ENCODE results near the gene DACH2. TPM values are rescaled to one million over a fixed set of nuclear protein-coding genes. Genes with fewer than 3 reads are reported as not detected.
"Not testable (repeated sequence)": the region's sequence is repeated elsewhere in the genome, so short reads cannot be mapped to it uniquely, and the experiment has no call there.

The DACH2 gene
- polyA plus RNA-seq, 1 donor (not counting 4 experiments of a cell fraction or from before 2014, with no cell fraction given): not detected

GRCh38 chrX:86178906-86179305 is 30.7 kb downstream of the DACH2 start:
- FAIRE-seq (no peak), DNase-seq (ENCODE audit: low read depth, low spot score) (no peak)
- no peaks in the 10 kb centered on the region for H3K79me2 ChIP-seq (ENCODE audit: control insufficient read depth, insufficient read depth, low read length)
- H3K36me3 ChIP-seq (ENCODE audit: control insufficient read depth in 2 of 2, extremely low read depth in 1 of 2, insufficient read depth in 2 of 2, low read length in 2 of 2): no peaks in the 10 kb centered on the region
- H3K9ac ChIP-seq (ENCODE audit: control insufficient read depth, extremely low read depth, insufficient read depth, low read length): no peak overlapping the region
- H3K27ac ChIP-seq (ENCODE audit: control insufficient read depth, insufficient read depth, low read length): no peak overlapping the region
- H3K9me3 ChIP-seq (ENCODE audit: control insufficient read depth, low read depth, low read length): no peaks in the 10 kb centered on the region
- H4K20me1 ChIP-seq (ENCODE audit: control insufficient read depth, extremely low read depth, insufficient read depth, low read length): no peaks in the 10 kb centered on the region
- dilution Hi-C loops (cut with MboI; ENCODE audit: extremely low pct_ligation_motif_present, low sequenced_read_pairs): no loop called here
- H3K4me1 ChIP-seq (ENCODE audit: control insufficient read depth, extremely low read depth, insufficient read depth, low read length): no peaks in the 10 kb centered on the region
- H3K9me1 ChIP-seq (ENCODE audit: control insufficient read depth, extremely low read depth, insufficient read depth, low read length): no peaks in the 10 kb centered on the region
- H3K4me2 ChIP-seq (ENCODE audit: control insufficient read depth, extremely low read depth, insufficient read depth, low read depth, low read length): no peak overlapping the region
- H3K4me3 ChIP-seq (ENCODE audit: control insufficient read depth in 2 of 3, extremely low read depth in 1 of 3, insufficient read depth in 2 of 3, low read depth in 1 of 3, low read length in 3 of 3): no peak overlapping the region
- no peaks in the 10 kb centered on the region for H3K27me3 ChIP-seq (ENCODE audit: control insufficient read depth, extremely low read depth, insufficient read depth, low read length)
- no peak overlapping the region for H2AFZ ChIP-seq (ENCODE audit: control insufficient read depth, low read length)
- TF ChIP-seq CTCF (optimal IDR thresholded peaks at IDR 0.05 in 1 of 3, IDR thresholded peaks at IDR 0.05 in 1 of 3, conservative IDR thresholded peaks at IDR 0.05 in 1 of 3; ENCODE audit: extremely low read depth in 1 of 3, insufficient read depth in 2 of 3, low read length in 3 of 3): no peak
- TF ChIP-seq EZH2 (IDR thresholded peaks at IDR 0.05; ENCODE audit: low read length): no peak

DNA sequence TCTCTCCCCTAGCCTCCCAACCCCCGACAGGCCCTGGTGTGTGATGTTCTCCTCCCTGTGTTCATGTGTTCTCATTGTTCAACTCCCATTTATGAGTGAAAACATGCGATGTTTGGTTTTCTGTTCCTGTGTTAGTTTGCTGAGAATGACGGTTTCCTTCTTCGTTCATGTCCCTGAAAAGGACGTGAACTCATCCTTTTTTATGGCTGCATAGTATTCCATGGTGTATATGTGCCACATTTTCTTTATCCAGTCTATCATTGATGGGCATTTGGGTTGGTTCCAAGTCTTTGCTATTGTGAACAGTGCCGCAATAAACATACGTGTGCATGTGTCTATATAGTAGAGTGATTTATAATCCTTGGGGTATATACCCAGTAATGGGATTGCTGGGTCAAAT is 33.1 kb downstream of the DACH2 start:
- H2AFZ ChIP-seq (ENCODE audit: control insufficient read depth, low read length); H3K9ac ChIP-seq (ENCODE audit: control insufficient read depth, extremely low read depth, insufficient read depth, low read length); H3K4me1 ChIP-seq (ENCODE audit: control insufficient read depth, extremely low read depth, insufficient read depth, low read length); H3K4me2 ChIP-seq (ENCODE audit: control insufficient read depth, extremely low read depth, insufficient read depth, low read depth, low read length); H4K20me1 ChIP-seq (ENCODE audit: control insufficient read depth, extremely low read depth, insufficient read depth, low read length); FAIRE-seq; H3K36me3 ChIP-seq (ENCODE audit: control insufficient read depth in 2 of 2, extremely low read depth in 1 of 2, insufficient read depth in 2 of 2, low read length in 2 of 2); H3K27me3 ChIP-seq (ENCODE audit: control insufficient read depth, extremely low read depth, insufficient read depth, low read length); H3K9me1 ChIP-seq (ENCODE audit: control insufficient read depth, extremely low read depth, insufficient read depth, low read length); H3K27ac ChIP-seq (ENCODE audit: control insufficient read depth, insufficient read depth, low read length); H3K9me3 ChIP-seq (ENCODE audit: control insufficient read depth, low read depth, low read length); H3K79me2 ChIP-seq (ENCODE audit: control insufficient read depth, insufficient read depth, low read length); DNase-seq (ENCODE audit: low read depth, low spot score); dilution Hi-C loops (cut with MboI; ENCODE audit: extremely low pct_ligation_motif_present, low sequenced_read_pairs); H3K4me3 ChIP-seq (ENCODE audit: control insufficient read depth in 2 of 3, extremely low read depth in 1 of 3, insufficient read depth in 2 of 3, low read depth in 1 of 3, low read length in 3 of 3): not testable (repeated sequence)

DNA sequence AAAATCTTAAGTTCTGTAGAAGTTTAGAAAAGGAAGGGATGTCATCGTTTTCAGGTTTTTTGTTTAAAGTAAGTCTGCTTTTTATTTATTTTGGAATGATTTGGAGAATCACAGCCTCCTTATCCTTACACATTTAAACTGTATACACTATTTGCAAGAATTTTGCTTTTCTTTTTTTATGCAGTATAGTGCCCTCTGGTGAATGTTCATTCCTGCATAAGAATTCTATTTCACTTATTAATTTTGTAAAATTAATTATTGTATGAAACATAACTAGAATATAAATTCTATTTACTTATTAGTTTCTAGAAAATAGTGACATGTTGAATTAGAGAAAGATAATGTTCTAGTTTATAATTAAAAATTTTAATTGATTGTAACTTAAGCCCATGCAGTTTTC is 44.6 kb downstream of the DACH2 start:
- Histone ChIP-seq H3K27ac (ENCODE audit: control insufficient read depth, insufficient read depth, low read length) (no peak overlapping the region), H3K79me2 (ENCODE audit: control insufficient read depth, insufficient read depth, low read length) (no peaks in the 10 kb centered on the region), H3K36me3 (ENCODE audit: control insufficient read depth in 2 of 2, extremely low read depth in 1 of 2, insufficient read depth in 2 of 2, low read length in 2 of 2) (no peaks in the 10 kb centered on the region), H3K4me1 (ENCODE audit: control insufficient read depth, extremely low read depth, insufficient read depth, low read length) (no peaks in the 10 kb centered on the region), H3K9ac (ENCODE audit: control insufficient read depth, extremely low read depth, insufficient read depth, low read length) (no peak overlapping the region), H2AFZ (ENCODE audit: control insufficient read depth, low read length) (no peak overlapping the region), H3K4me3 (ENCODE audit: control insufficient read depth in 2 of 3, extremely low read depth in 1 of 3, insufficient read depth in 2 of 3, low read depth in 1 of 3, low read length in 3 of 3) (no peak overlapping the region), H3K9me1 (ENCODE audit: control insufficient read depth, extremely low read depth, insufficient read depth, low read length) (no peaks in the 10 kb centered on the region), H3K4me2 (ENCODE audit: control insufficient read depth, extremely low read depth, insufficient read depth, low read depth, low read length) (no peak overlapping the region), H4K20me1 (ENCODE audit: control insufficient read depth, extremely low read depth, insufficient read depth, low read length) (no peaks in the 10 kb centered on the region), H3K9me3 (ENCODE audit: control insufficient read depth, low read depth, low read length) (peaks cover 3% of the 10 kb centered on the region), H3K27me3 (ENCODE audit: control insufficient read depth, extremely low read depth, insufficient read depth, low read length) (no peaks in the 10 kb centered on the region)
- TF ChIP-seq EZH2 (IDR thresholded peaks at IDR 0.05; ENCODE audit: low read length) (no peak), CTCF (optimal IDR thresholded peaks at IDR 0.05 in 1 of 3, IDR thresholded peaks at IDR 0.05 in 1 of 3, conservative IDR thresholded peaks at IDR 0.05 in 1 of 3; ENCODE audit: extremely low read depth in 1 of 3, insufficient read depth in 2 of 3, low read length in 3 of 3) (no peak)
- no peak for FAIRE-seq
- dilution Hi-C loops (cut with MboI; ENCODE audit: extremely low pct_ligation_motif_present, low sequenced_read_pairs): no loop called here
- no peak for DNase-seq (ENCODE audit: low read depth, low spot score)
